Lower leg skin (tissue), 3 donors: Measurements from ENCODE around the gene PCDH9.

Experiments used
- CTCF ChIP-seq, 3 donors: fragments of 450-650 bp; IDR thresholded peaks; one replicate each; pipeline ENCODE4 v1.5.1; 2016; ENCODE audit warnings: antibody characterized with exemption in 3 of 3, mild to moderate bottlenecking in 3 of 3, moderate library complexity in 2 of 3
- POLR2A ChIP-seq, 2 donors: fragments of 450-650 bp; IDR thresholded peaks; one replicate each; pipeline ENCODE4 v1.6.1; 2016 to 2017; ENCODE audit warnings: antibody characterized with exemption in 2 of 2, mild to moderate bottlenecking in 1 of 2, moderate library complexity in 1 of 2

- TF ChIP-seq CTCF (IDR thresholded peaks at IDR 0.05) (no peak), POLR2A (IDR thresholded peaks at IDR 0.05) (no peak)
Measured at GRCh38 chr13:67004511-67004910, 225.6 kb downstream of the PCDH9 start.
